ENCODE results near the gene GNG7. TPM values are rescaled to one million over a fixed set of nuclear protein-coding genes. Genes with fewer than 3 reads are reported as not detected.

The GNG7 gene
- polyA plus RNA-seq, 1 donor = 2.2 TPM

GRCh38 chr19:2483484-2484151 is 218.9 kb downstream of the GNG7 start:
- WGBS (ENCODE audit: insufficient coverage, low lambda C conversion rate) = no CpG with 5 or more reads among the region's 4 CpGs
- no peaks in the 10 kb centered on the region for H3K36me3 ChIP-seq (ENCODE audit: control insufficient read depth, insufficient read depth, low read length)
- H3K9me3 ChIP-seq (ENCODE audit: control insufficient read depth, low read depth, low read length) = peaks cover 16% of the 10 kb centered on the region
- H3K27me3 ChIP-seq (ENCODE audit: control insufficient read depth, insufficient read depth, low read length) = peaks cover 34% of the 10 kb centered on the region
- no peak for DNase-seq
- peaks cover 11% of the 10 kb centered on the region for H3K4me1 ChIP-seq (ENCODE audit: control insufficient read depth, insufficient read depth, low read length)
- no peak overlapping the region for H3K4me3 ChIP-seq (ENCODE audit: low read length)
- H3K27ac ChIP-seq (ENCODE audit: low read length) = no peak overlapping the region

- Histone ChIP-seq H3K36me3 (ENCODE audit: control insufficient read depth, insufficient read depth, low read length) (no peaks in the 10 kb centered on the region), H3K4me1 (ENCODE audit: control insufficient read depth, insufficient read depth, low read length) (peaks cover 12% of the 10 kb centered on the region), H3K27me3 (ENCODE audit: control insufficient read depth, insufficient read depth, low read length) (peaks cover 33% of the 10 kb centered on the region), H3K9me3 (ENCODE audit: control insufficient read depth, low read depth, low read length) (peaks cover 19% of the 10 kb centered on the region), H3K4me3 (ENCODE audit: low read length) (no peak overlapping the region), H3K27ac (ENCODE audit: low read length) (no peak overlapping the region)
- no CpG with 5 or more reads among the region's 6 CpGs for WGBS (ENCODE audit: insufficient coverage, low lambda C conversion rate)
- DNase-seq = no peak
Measured at GRCh38 chr19:2483084-2483483, 219.4 kb downstream of the GNG7 start.

- Histone ChIP-seq H3K9me3 (ENCODE audit: control insufficient read depth, low read depth, low read length) (peaks cover 19% of the 10 kb centered on the region), H3K27ac (ENCODE audit: low read length) (no peak overlapping the region), H3K4me1 (ENCODE audit: control insufficient read depth, insufficient read depth, low read length) (peaks cover 17% of the 10 kb centered on the region), H3K4me3 (ENCODE audit: low read length) (no peak overlapping the region), H3K36me3 (ENCODE audit: control insufficient read depth, insufficient read depth, low read length) (no peaks in the 10 kb centered on the region), H3K27me3 (ENCODE audit: control insufficient read depth, insufficient read depth, low read length) (peaks cover 33% of the 10 kb centered on the region)
- 100% methylated on average over 1 of the region's 12 CpGs for WGBS (ENCODE audit: insufficient coverage, low lambda C conversion rate)
- DNase-seq = no peak
Measured at GRCh38 chr19:2482354-2483038, 220.0 kb downstream of the GNG7 start.

GRCh38 chr19:2481466-2481865 is 221.0 kb downstream of the GNG7 start:
- Histone ChIP-seq H3K4me3 (ENCODE audit: low read length) (no peak overlapping the region), H3K9me3 (ENCODE audit: control insufficient read depth, low read depth, low read length) (peaks cover 24% of the 10 kb centered on the region), H3K27me3 (ENCODE audit: control insufficient read depth, insufficient read depth, low read length) (peaks cover 37% of the 10 kb centered on the region), H3K4me1 (ENCODE audit: control insufficient read depth, insufficient read depth, low read length) (peaks cover 27% of the 10 kb centered on the region), H3K36me3 (ENCODE audit: control insufficient read depth, insufficient read depth, low read length) (no peaks in the 10 kb centered on the region), H3K27ac (ENCODE audit: low read length) (no peak overlapping the region)
- no peak for DNase-seq
- WGBS (ENCODE audit: insufficient coverage, low lambda C conversion rate) = no CpG with 5 or more reads among the region's 16 CpGs

- H3K4me3 ChIP-seq (ENCODE audit: low read length) = no peak overlapping the region
- WGBS (ENCODE audit: insufficient coverage, low lambda C conversion rate) = no CpG with 5 or more reads among the region's 20 CpGs
- H3K27me3 ChIP-seq (ENCODE audit: control insufficient read depth, insufficient read depth, low read length) = peaks cover 47% of the 10 kb centered on the region
- no peak for DNase-seq
- H3K9me3 ChIP-seq (ENCODE audit: control insufficient read depth, low read depth, low read length) = peaks cover 28% of the 10 kb centered on the region
- no peak overlapping the region for H3K27ac ChIP-seq (ENCODE audit: low read length)
- no peaks in the 10 kb centered on the region for H3K36me3 ChIP-seq (ENCODE audit: control insufficient read depth, insufficient read depth, low read length)
- H3K4me1 ChIP-seq (ENCODE audit: control insufficient read depth, insufficient read depth, low read length) = peaks cover 38% of the 10 kb centered on the region
Measured at GRCh38 chr19:2479556-2480194, 222.8 kb downstream of the GNG7 start.

GRCh38 chr19:2478756-2479555 is 223.5 kb downstream of the GNG7 start:
- DNase-seq = peak in 1 of 2 donors; percentile 55
- Histone ChIP-seq H3K27ac (ENCODE audit: low read length) (peak overlapping the region; percentile 6), H3K36me3 (ENCODE audit: control insufficient read depth, insufficient read depth, low read length) (no peaks in the 10 kb centered on the region), H3K9me3 (ENCODE audit: control insufficient read depth, low read depth, low read length) (peaks cover 28% of the 10 kb centered on the region), H3K4me3 (ENCODE audit: low read length) (peak overlapping the region; percentile 25), H3K4me1 (ENCODE audit: control insufficient read depth, insufficient read depth, low read length) (peaks cover 39% of the 10 kb centered on the region), H3K27me3 (ENCODE audit: control insufficient read depth, insufficient read depth, low read length) (peaks cover 47% of the 10 kb centered on the region)
- no CpG with 5 or more reads among the region's 39 CpGs for WGBS (ENCODE audit: insufficient coverage, low lambda C conversion rate)

- Histone ChIP-seq H3K4me1 (ENCODE audit: control insufficient read depth, insufficient read depth, low read length) (peaks cover 39% of the 10 kb centered on the region), H3K27ac (ENCODE audit: low read length) (no peak overlapping the region), H3K36me3 (ENCODE audit: control insufficient read depth, insufficient read depth, low read length) (no peaks in the 10 kb centered on the region), H3K9me3 (ENCODE audit: control insufficient read depth, low read depth, low read length) (peaks cover 24% of the 10 kb centered on the region), H3K27me3 (ENCODE audit: control insufficient read depth, insufficient read depth, low read length) (peaks cover 47% of the 10 kb centered on the region), H3K4me3 (ENCODE audit: low read length) (peak overlapping the region; percentile 25)
- 0% methylated on average over 3 of the region's 20 CpGs for WGBS (ENCODE audit: insufficient coverage, low lambda C conversion rate)
- DNase-seq = peak in 1 of 2 donors; percentile 70
Measured at GRCh38 chr19:2478278-2478755, 224.2 kb downstream of the GNG7 start.

- DNase-seq = no peak
- H3K27ac ChIP-seq (ENCODE audit: low read length) = no peak overlapping the region
- H3K4me1 ChIP-seq (ENCODE audit: control insufficient read depth, insufficient read depth, low read length) = peaks cover 39% of the 10 kb centered on the region
- H3K27me3 ChIP-seq (ENCODE audit: control insufficient read depth, insufficient read depth, low read length) = peaks cover 47% of the 10 kb centered on the region
- peak overlapping the region; percentile 65 for H3K4me3 ChIP-seq (ENCODE audit: low read length)
- WGBS (ENCODE audit: insufficient coverage, low lambda C conversion rate) = 60% methylated on average over 1 of the region's 21 CpGs
- H3K9me3 ChIP-seq (ENCODE audit: control insufficient read depth, low read depth, low read length) = peaks cover 19% of the 10 kb centered on the region
- no peaks in the 10 kb centered on the region for H3K36me3 ChIP-seq (ENCODE audit: control insufficient read depth, insufficient read depth, low read length)
Measured at GRCh38 chr19:2477732-2478191, 224.7 kb downstream of the GNG7 start.

GRCh38 chr19:2477141-2477710 is 225.3 kb downstream of the GNG7 start:
- Histone ChIP-seq H3K9me3 (ENCODE audit: control insufficient read depth, low read depth, low read length) (peaks cover 14% of the 10 kb centered on the region), H3K4me3 (ENCODE audit: low read length) (peak overlapping the region; percentile 65), H3K36me3 (ENCODE audit: control insufficient read depth, insufficient read depth, low read length) (no peaks in the 10 kb centered on the region), H3K27me3 (ENCODE audit: control insufficient read depth, insufficient read depth, low read length) (peaks cover 47% of the 10 kb centered on the region), H3K27ac (ENCODE audit: low read length) (peak overlapping the region; percentile 0), H3K4me1 (ENCODE audit: control insufficient read depth, insufficient read depth, low read length) (peaks cover 39% of the 10 kb centered on the region)
- no CpG with 5 or more reads among the region's 27 CpGs for WGBS (ENCODE audit: insufficient coverage, low lambda C conversion rate)
- no peak for DNase-seq
